Esophagus muscularis mucosa (tissue), 4 donors: ENCODE results near the gene AKAP6.
A peak's percentile ranks its signal among the peaks of the same experiment; 100 is the strongest.

ENCODE experiments used
- CTCF ChIP-seq, 3 experiments: fragments of 200-600 bp in 2 of 3; fragments of 450-650 bp in 1 of 3; sonication (generic) in 2 of 3; IDR thresholded peaks; one replicate each; pipeline ENCODE4 v1.5.1; 2017 to 2019; ENCODE audit warnings: antibody characterized with exemption in 3 of 3, mild to moderate bottlenecking in 2 of 3, moderate library complexity in 1 of 3
- EP300 ChIP-seq: sonication (generic); formaldehyde crosslinking; IDR thresholded peaks from one replicate; pipeline ENCODE4 v1.6.1; 2017; ENCODE audit warnings: antibody characterized with exemption
- POLR2A ChIP-seq: fragments of 450-650 bp; IDR thresholded peaks from one replicate; pipeline ENCODE4 v1.6.1; 2017; ENCODE audit warnings: antibody characterized with exemption, moderate library complexity, mild to moderate bottlenecking, low read depth
- POLR2AphosphoS5 ChIP-seq, 2 donors: sonication (generic); formaldehyde crosslinking; IDR thresholded peaks; one replicate each; pipeline ENCODE4 v1.6.1; 2017; ENCODE audit warnings: antibody characterized with exemption in 2 of 2

GRCh38 chr14:32576088-32576795, 247.1 kb downstream of the AKAP6 start:
- peak; percentile 93 to 98 (median 93) for TF ChIP-seq CTCF (IDR thresholded peaks at IDR 0.05)
- no peak for TF ChIP-seq POLR2A
- TF ChIP-seq POLR2AphosphoS5 (IDR thresholded peaks at IDR 0.05), result peak in 1 of 2 donors; percentile 9
- TF ChIP-seq EP300, result no peak
